Adrenal gland (tissue), 12 donors: ENCODE results near the gene SERPINB7. TPM values are rescaled to one million over a fixed set of nuclear protein-coding genes. Genes with fewer than 3 reads are reported as not detected.

Experiments
- DNase-seq, 7 donors: peaks; one replicate each; pipeline ENCODE4 v3.0.0-alpha.2; 2019 to 2020
- H3K27ac ChIP-seq, 5 donors: fragments of 200-600 bp; sonication (generic) in 4 of 5; 1 replicate in 3 of 5; 2 replicates in 2 of 5; pipeline versions ENCODE4 v1.5.1 to v1.8.0; 2016 to 2020; ENCODE audit warnings: mild to moderate bottlenecking in 1 of 5
- H3K27me3 ChIP-seq: fragments of 200-600 bp; 2 replicates; pipeline ENCODE4 v1.8.0; 2021
- H3K36me3 ChIP-seq, 2 donors: fragments of 200-600 bp; replicated peaks in 1 of 2; 1 replicate in 1 of 2; 2 replicates in 1 of 2; pipeline versions ENCODE4 v1.5.1 to v1.8.0; 2018 to 2022
- H3K4me1 ChIP-seq, 2 donors: fragments of 200-600 bp; replicated peaks in 1 of 2; 1 replicate in 1 of 2; 2 replicates in 1 of 2; pipeline versions ENCODE4 v1.5.1 to v1.8.0; 2018 to 2021
- H3K4me3 ChIP-seq, 4 donors: fragments of 200-600 bp; sonication (generic) in 3 of 4; one replicate each; pipeline ENCODE4 v1.5.1; 2016 to 2018
- H3K9me3 ChIP-seq, 3 donors: fragments of 200-600 bp; sonication (generic) in 1 of 3; replicated peaks in 1 of 3; 1 replicate in 2 of 3; 2 replicates in 1 of 3; pipeline versions ENCODE4 v1.5.1 to v1.8.0; 2016 to 2021
- POLR2A ChIP-seq, 2 donors: fragments of 450-650 bp; IDR thresholded peaks; one replicate each; pipeline ENCODE4 v1.6.1; 2017; ENCODE audit warnings: antibody characterized with exemption in 2 of 2, mild to moderate bottlenecking in 2 of 2, moderate library complexity in 1 of 2
- WGBS, 4 donors: extraction: QIAGEN DNeasy Blood & Tissue Kit in 2 of 4; methylation state at CpG; one replicate each; pipeline versions ENCODE4 v1.1.5 to v1.1.7; 2013 to 2017; 5-methylcytosine and 5-hydroxymethylcytosine counted together
- intact Hi-C, 2 donors: fragments of 100-400 bp; cut with DNase I; formaldehyde crosslinking; loops; one replicate each; pipeline versions ENCODE4 v1.14.1 to v1.15.0; 2022 to 2023
- polyA plus RNA-seq, 3 donors: library from polyadenylated mRNA; stranded (reverse); fragments of 200-250 nt in 2 of 3; fragments of 350-450 nt in 1 of 3; fragmentation: Illumina TruSeq in 1 of 3; extraction: RNeasy Lipid Tissue Mini Kit (QIAGEN cat#74804) in 1 of 3; gene quantifications; one replicate each; pipeline ENCODE4 v1.2.3, GENCODE V29; 2013 to 2014
- total RNA-seq, 9 donors: library from RNA; depleted of rRNA in 4 of 9; stranded (reverse); fragments of >200 nt in 4 of 9; fragments of 120-200 nt in 1 of 9; fragmentation: NEBNext Ultra II Directional in 1 of 9; extraction: Animal tissue kit (Norgen Biotek cat#: 25700) in 1 of 9; gene quantifications; one replicate each; pipeline versions ENCODE4 v1.1.0 to v1.2.4, GENCODE V29; 2013 to 2023
- TF ChIP-seq, protein P1 (sequence below), 6 experiments: fragments of 450-650 bp in 4 of 6; fragments of 200-600 bp in 2 of 6; sonication (generic) in 1 of 6; IDR thresholded peaks; 1 replicate in 5 of 6; 2 replicates in 1 of 6; pipeline versions ENCODE4 v1.5.1 to v1.8.0; 2016 to 2021; ENCODE audit warnings: antibody characterized with exemption in 6 of 6, mild to moderate bottlenecking in 2 of 6, moderate library complexity in 1 of 6
- donor health status: healthy with polysubstance abuse.
- donor health status: Bipolar disorder and iron deficiency.
- donor health status: DM: yes; HTN: yes; CAD: no.
- donor health status: DM: no; HTN: no; CAD: no.
- donor health status: DM: no; HTN: no; CAD: no.
- donor health status: DM: yes; HTN: yes; CAD: no.

The SERPINB7 gene
- total and polyA plus RNA-seq, 12 donors: 0.11 TPM; not detected in 11

DNA sequence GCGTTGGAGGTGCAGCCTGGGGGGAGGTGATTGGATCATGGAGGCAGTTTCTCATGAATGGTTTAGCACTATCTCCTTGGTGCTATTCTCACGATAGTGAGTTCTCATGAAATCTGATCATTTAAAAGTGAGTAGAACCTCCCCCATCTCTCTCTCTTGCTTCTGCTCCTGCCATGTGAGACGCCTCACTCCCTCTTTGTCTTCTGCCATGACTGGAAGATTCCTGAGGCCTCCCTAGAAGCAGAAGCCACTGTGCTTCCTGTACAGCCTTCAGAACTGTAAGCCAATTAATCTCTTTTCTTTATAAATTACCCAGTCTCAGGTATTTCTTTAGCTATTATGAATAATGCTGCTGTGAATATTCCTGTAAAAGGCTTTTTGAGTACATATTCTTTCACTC, 52.9 kb downstream of the SERPINB7 start:
- no peaks in the 10 kb centered on the region for H3K9me3 ChIP-seq
- H3K36me3 ChIP-seq: no peaks in the 10 kb centered on the region
- no peaks in the 10 kb centered on the region for H3K4me1 ChIP-seq
- TF ChIP-seq, protein P1, sequence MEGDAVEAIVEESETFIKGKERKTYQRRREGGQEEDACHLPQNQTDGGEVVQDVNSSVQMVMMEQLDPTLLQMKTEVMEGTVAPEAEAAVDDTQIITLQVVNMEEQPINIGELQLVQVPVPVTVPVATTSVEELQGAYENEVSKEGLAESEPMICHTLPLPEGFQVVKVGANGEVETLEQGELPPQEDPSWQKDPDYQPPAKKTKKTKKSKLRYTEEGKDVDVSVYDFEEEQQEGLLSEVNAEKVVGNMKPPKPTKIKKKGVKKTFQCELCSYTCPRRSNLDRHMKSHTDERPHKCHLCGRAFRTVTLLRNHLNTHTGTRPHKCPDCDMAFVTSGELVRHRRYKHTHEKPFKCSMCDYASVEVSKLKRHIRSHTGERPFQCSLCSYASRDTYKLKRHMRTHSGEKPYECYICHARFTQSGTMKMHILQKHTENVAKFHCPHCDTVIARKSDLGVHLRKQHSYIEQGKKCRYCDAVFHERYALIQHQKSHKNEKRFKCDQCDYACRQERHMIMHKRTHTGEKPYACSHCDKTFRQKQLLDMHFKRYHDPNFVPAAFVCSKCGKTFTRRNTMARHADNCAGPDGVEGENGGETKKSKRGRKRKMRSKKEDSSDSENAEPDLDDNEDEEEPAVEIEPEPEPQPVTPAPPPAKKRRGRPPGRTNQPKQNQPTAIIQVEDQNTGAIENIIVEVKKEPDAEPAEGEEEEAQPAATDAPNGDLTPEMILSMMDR (IDR thresholded peaks at IDR 0.05): no peak
- TF ChIP-seq POLR2A (IDR thresholded peaks at IDR 0.05): no peak
- intact Hi-C loops: no loop called here
- WGBS, 4 donors: 56 to 62% (median 61%) methylated on average over 3 of the region's 3 CpGs
- DNase-seq: no peak
- H3K27ac ChIP-seq: no peak overlapping the region
- no peak overlapping the region for H3K4me3 ChIP-seq
- no peaks in the 10 kb centered on the region for H3K27me3 ChIP-seq

DNA sequence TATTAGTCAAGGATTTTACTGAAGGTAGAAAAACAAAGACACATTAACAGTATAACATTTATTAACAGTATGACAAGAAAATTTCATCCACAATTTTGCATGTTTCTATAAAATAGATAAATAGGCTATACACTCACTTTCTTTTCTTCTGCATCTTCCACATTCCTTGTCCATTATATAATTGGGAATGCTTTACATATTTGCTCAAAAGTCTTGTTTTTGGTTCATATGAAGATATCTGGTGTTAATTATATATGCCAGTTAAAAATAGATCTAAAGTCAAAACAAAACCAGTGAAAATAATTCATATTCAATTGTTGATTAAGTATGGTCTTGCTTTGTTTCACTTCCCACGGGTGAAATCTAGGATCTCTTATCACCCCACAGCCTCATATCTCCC, 53.4 kb downstream of the SERPINB7 start:
- DNase-seq: no peak
- TF ChIP-seq, protein P1 (IDR thresholded peaks at IDR 0.05): no peak
- no peak for TF ChIP-seq POLR2A (IDR thresholded peaks at IDR 0.05)
- Histone ChIP-seq H3K27ac (no peak overlapping the region), H3K36me3 (no peaks in the 10 kb centered on the region), H3K9me3 (no peaks in the 10 kb centered on the region), H3K27me3 (no peaks in the 10 kb centered on the region), H3K4me1 (no peaks in the 10 kb centered on the region), H3K4me3 (no peak overlapping the region)
- WGBS, 4 donors: 28 to 41% (median 28%) methylated on average over 1 of the region's 1 CpG
- intact Hi-C loops: no loop called here

DNA sequence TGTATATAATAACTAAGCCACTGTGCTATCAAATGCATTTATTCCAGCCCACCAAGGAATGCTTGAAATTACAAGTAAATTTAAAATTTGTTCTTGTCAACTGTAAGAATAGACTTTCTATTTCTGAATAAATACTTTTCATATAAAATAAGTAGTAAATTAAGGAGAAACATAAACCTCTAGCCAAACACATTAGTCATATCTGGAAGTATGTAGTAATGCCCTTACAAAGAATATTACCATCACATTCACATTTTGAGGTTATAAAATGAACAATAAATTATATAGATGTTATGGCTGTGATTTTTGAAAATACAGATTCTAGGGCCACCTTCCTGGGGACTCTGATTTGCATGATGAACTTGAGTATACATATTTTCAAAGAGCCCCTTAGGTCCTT, 54.7 kb downstream of the SERPINB7 start:
- Histone ChIP-seq H3K9me3 (no peaks in the 10 kb centered on the region), H3K36me3 (no peaks in the 10 kb centered on the region), H3K4me1 (no peaks in the 10 kb centered on the region), H3K4me3 (no peak overlapping the region), H3K27me3 (no peaks in the 10 kb centered on the region), H3K27ac (no peak overlapping the region)
- intact Hi-C loops: no loop called here
- DNase-seq: no peak
- TF ChIP-seq, protein P1 (IDR thresholded peaks at IDR 0.05): no peak
- no peak for TF ChIP-seq POLR2A (IDR thresholded peaks at IDR 0.05)

DNA sequence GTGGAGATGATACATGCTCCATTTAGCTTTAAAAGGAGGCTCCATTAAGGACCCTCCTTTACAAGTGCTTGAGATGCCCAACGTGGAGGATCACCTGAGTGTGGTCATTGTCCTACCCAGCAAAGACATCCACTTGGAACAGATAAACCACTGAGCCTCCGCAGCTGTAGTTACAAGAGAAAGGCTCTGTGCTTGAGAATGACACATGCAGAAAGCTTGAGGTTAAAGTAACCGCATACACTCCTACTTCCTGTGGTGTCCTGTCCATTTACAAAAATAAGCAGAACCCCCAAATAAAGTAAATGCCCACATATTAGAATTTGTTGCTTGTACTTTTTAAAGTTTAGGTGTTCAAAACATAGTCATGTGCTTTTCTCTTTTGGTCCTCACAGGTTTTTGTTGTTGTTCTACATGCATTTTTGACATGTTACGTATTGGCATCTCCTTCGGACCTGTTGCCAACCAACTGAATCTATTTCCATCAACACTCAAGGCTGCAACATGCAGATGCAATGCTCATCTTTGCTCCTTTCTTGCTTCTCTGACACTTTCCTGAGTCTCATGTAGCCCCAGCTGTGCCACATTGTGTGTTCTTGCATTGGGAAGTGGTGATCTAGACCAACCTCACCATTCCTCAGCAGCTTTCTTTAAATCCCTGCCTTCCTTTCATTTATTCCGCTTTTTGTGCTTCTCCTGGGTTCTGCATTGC, 56.0 kb downstream of the SERPINB7 start:
- Histone ChIP-seq H3K27me3 (no peaks in the 10 kb centered on the region), H3K36me3 (no peaks in the 10 kb centered on the region), H3K27ac (no peak overlapping the region), H3K9me3 (no peaks in the 10 kb centered on the region), H3K4me1 (no peaks in the 10 kb centered on the region), H3K4me3 (no peak overlapping the region)
- WGBS, 4 donors: 51 to 69% (median 59%) methylated on average over 6 of the region's 6 CpGs
- DNase-seq: no peak
- intact Hi-C loops: no loop called here
- TF ChIP-seq, protein P1 (IDR thresholded peaks at IDR 0.05): no peak
- no peak for TF ChIP-seq POLR2A (IDR thresholded peaks at IDR 0.05)
